Breast epithelium (tissue), 4 donors: ENCODE results near the gene ALK. TPM values are rescaled to one million over a fixed set of nuclear protein-coding genes. Genes with fewer than 3 reads are reported as not detected.

Experiments
- DNase-seq, 2 donors: peaks; one replicate each; pipeline ENCODE4 v3.0.0-alpha.2; 2019; ENCODE audit warnings: low spot score in 2 of 2
- H3K27ac ChIP-seq, 2 donors: fragments of 200-600 bp; sonication (generic) in 1 of 2; one replicate each; pipeline ENCODE4 v1.5.1; 2016 to 2019; ENCODE audit warnings: mild to moderate bottlenecking in 1 of 2
- H3K27me3 ChIP-seq, 2 donors: fragments of 200-600 bp; sonication (generic) in 1 of 2; one replicate each; pipeline versions ENCODE4 v1.5.1 to v1.6.0; 2017 to 2019; ENCODE audit warnings: control low read depth in 1 of 2, mild to moderate bottlenecking in 1 of 2
- H3K36me3 ChIP-seq: fragments of 200-600 bp; one replicate; pipeline ENCODE4 v1.5.1; 2019
- H3K4me1 ChIP-seq, 2 donors: fragments of 200-600 bp; sonication (generic); one replicate each; pipeline ENCODE4 v1.5.1; 2016 to 2019; ENCODE audit warnings: control low read depth in 1 of 2
- H3K4me3 ChIP-seq, 3 donors: fragments of 200-600 bp; sonication (generic); 1 replicate in 2 of 3; 2 replicates in 1 of 3; pipeline ENCODE4 v1.5.1; 2016 to 2019; ENCODE audit warnings: mild to moderate bottlenecking in 3 of 3, moderate library complexity in 2 of 3
- H3K9me3 ChIP-seq, 2 donors: fragments of 200-600 bp; sonication (generic) in 1 of 2; one replicate each; pipeline ENCODE4 v1.5.1; 2016 to 2019; ENCODE audit warnings: control low read depth in 1 of 2
- POLR2A ChIP-seq: fragments of 450-650 bp; IDR thresholded peaks from one replicate; pipeline ENCODE4 v1.6.1; 2016; ENCODE audit warnings: antibody characterized with exemption, mild to moderate bottlenecking, moderate library complexity
- POLR2AphosphoS5 ChIP-seq, 3 donors: sonication (generic); formaldehyde crosslinking; IDR thresholded peaks; one replicate each; pipeline ENCODE4 v1.6.1; 2017; ENCODE audit warnings: antibody characterized with exemption in 3 of 3
- intact Hi-C: fragments of 100-400 bp; cut with DNase I; formaldehyde crosslinking; loops from one replicate; pipeline ENCODE4 v1.15.1; 2023; ENCODE audit warnings: low total_unique reads
- total RNA-seq, 3 donors: library from RNA; depleted of rRNA; stranded (reverse); fragments of >200 nt; gene quantifications; one replicate each; pipeline ENCODE4 v1.1.0, GENCODE V29; 2016
- TF ChIP-seq, protein P1 (sequence below), 3 donors: fragments of 450-650 bp; IDR thresholded peaks; one replicate each; pipeline ENCODE4 v1.5.1; 2016 to 2017; ENCODE audit warnings: antibody characterized with exemption in 3 of 3, mild to moderate bottlenecking in 3 of 3, moderate library complexity in 3 of 3

ALK gene
- total RNA-seq, 3 donors from 2014 or later: 0.33 to 5.6 (median 0.64) TPM

DNA sequence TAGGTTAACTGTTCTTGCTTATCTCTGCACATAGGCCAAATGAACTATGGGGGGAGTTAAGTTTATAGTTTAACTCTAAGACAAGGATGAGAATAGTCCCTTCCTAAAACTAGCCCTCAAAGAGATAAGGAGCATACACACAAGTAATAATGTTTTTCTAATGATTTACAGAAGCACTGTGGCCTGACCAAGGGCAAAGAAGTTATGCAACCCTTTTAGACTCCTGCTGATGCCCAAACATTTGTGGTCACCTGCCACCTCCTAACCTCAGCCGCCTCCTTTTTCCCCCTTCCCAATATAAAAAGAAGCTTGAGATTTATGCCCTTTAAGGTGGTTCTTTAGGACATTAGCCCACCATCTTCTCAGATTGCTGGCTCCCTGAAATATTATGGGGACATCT lies 357.7 kb downstream of the ALK start:
- H3K9me3 ChIP-seq: no peaks in the 10 kb centered on the region
- H3K4me3 ChIP-seq: no peak overlapping the region
- H3K4me1 ChIP-seq: no peaks in the 10 kb centered on the region
- no peak for TF ChIP-seq POLR2A
- TF ChIP-seq, protein P1, sequence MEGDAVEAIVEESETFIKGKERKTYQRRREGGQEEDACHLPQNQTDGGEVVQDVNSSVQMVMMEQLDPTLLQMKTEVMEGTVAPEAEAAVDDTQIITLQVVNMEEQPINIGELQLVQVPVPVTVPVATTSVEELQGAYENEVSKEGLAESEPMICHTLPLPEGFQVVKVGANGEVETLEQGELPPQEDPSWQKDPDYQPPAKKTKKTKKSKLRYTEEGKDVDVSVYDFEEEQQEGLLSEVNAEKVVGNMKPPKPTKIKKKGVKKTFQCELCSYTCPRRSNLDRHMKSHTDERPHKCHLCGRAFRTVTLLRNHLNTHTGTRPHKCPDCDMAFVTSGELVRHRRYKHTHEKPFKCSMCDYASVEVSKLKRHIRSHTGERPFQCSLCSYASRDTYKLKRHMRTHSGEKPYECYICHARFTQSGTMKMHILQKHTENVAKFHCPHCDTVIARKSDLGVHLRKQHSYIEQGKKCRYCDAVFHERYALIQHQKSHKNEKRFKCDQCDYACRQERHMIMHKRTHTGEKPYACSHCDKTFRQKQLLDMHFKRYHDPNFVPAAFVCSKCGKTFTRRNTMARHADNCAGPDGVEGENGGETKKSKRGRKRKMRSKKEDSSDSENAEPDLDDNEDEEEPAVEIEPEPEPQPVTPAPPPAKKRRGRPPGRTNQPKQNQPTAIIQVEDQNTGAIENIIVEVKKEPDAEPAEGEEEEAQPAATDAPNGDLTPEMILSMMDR (IDR thresholded peaks at IDR 0.05): no peak
- no peak for TF ChIP-seq POLR2AphosphoS5 (IDR thresholded peaks at IDR 0.05)
- H3K27me3 ChIP-seq: no peaks in the 10 kb centered on the region
- no peaks in the 10 kb centered on the region for H3K36me3 ChIP-seq
- intact Hi-C loops: no loop called here
- no peak overlapping the region for H3K27ac ChIP-seq
- DNase-seq: no peak

GRCh38 chr2:29562896-29563295 lies 358.5 kb downstream of the ALK start:
- Histone ChIP-seq H3K27me3 (no peaks in the 10 kb centered on the region), H3K36me3 (no peaks in the 10 kb centered on the region), H3K27ac (no peak overlapping the region), H3K4me3 (no peak overlapping the region), H3K4me1 (no peaks in the 10 kb centered on the region), H3K9me3 (no peaks in the 10 kb centered on the region)
- DNase-seq: no peak
- intact Hi-C loops: no loop called here
- TF ChIP-seq, protein P1 (IDR thresholded peaks at IDR 0.05): no peak
- no peak for TF ChIP-seq POLR2AphosphoS5 (IDR thresholded peaks at IDR 0.05)
- TF ChIP-seq POLR2A: no peak

- intact Hi-C loops: no loop called here
- TF ChIP-seq, protein P1 (IDR thresholded peaks at IDR 0.05): no peak
- TF ChIP-seq POLR2A: no peak
- TF ChIP-seq POLR2AphosphoS5 (IDR thresholded peaks at IDR 0.05): no peak
- no peaks in the 10 kb centered on the region for H3K36me3 ChIP-seq
Measured at GRCh38 chr2:29562319-29562718, 359.1 kb downstream of the ALK start.

GRCh38 chr2:29561628-29562027 lies 359.8 kb downstream of the ALK start:
- DNase-seq: no peak
- TF ChIP-seq, protein P1 (IDR thresholded peaks at IDR 0.05): no peak
- TF ChIP-seq POLR2AphosphoS5 (IDR thresholded peaks at IDR 0.05): no peak
- H3K27me3 ChIP-seq: no peaks in the 10 kb centered on the region

More at GRCh38 chr2:29562319-29562718, 359.1 kb downstream of the ALK start:
- Histone ChIP-seq H3K4me3 (no peak overlapping the region), H3K27ac (no peak overlapping the region), H3K9me3 (no peaks in the 10 kb centered on the region), H3K27me3 (no peaks in the 10 kb centered on the region), H3K4me1 (no peaks in the 10 kb centered on the region)
- DNase-seq: no peak

DNA sequence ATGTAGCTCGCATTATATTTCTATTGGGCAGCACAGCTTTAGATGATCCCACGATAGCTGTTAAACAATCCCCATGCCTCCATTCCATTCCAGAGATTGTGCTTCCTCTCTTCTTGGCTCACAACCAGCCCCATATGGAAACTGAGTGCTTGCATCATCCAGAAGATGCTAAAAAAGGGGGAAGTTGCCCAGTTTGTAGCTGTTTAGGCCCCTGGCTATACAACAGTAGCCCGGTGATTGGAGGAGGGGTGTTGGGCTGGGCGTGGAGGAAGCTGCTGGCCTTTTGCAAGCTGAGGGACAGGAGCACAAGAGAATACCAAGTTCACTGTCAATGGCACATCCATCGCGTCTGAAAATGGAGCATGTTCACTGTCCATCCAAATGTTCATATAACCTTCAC lies 360.2 kb downstream of the ALK start:
- Histone ChIP-seq H3K4me1 (no peaks in the 10 kb centered on the region), H3K36me3 (no peaks in the 10 kb centered on the region), H3K9me3 (no peaks in the 10 kb centered on the region), H3K4me3 (no peak overlapping the region), H3K27ac (no peak overlapping the region), H3K27me3 (no peaks in the 10 kb centered on the region)
- DNase-seq: no peak
- intact Hi-C loops: no loop called here
- TF ChIP-seq, protein P1 (IDR thresholded peaks at IDR 0.05): no peak
- TF ChIP-seq POLR2A (no peak), POLR2AphosphoS5 (IDR thresholded peaks at IDR 0.05) (no peak)

More at GRCh38 chr2:29561628-29562027, 359.8 kb downstream of the ALK start:
- intact Hi-C loops: no loop called here
- Histone ChIP-seq H3K36me3 (no peaks in the 10 kb centered on the region), H3K4me3 (no peak overlapping the region), H3K4me1 (no peaks in the 10 kb centered on the region), H3K27ac (no peak overlapping the region), H3K9me3 (no peaks in the 10 kb centered on the region)
